ENCODE measurements around the gene ATG2B.

GRCh38 chr14:96407935-96408570 is 44.9 kb upstream of the ATG2B start:
- no peak for TF ChIP-seq CTCF (IDR thresholded peaks at IDR 0.05)
- TF ChIP-seq EZH2 (IDR thresholded peaks at IDR 0.05): no peak
- TF ChIP-seq EZH2phosphoT487 (IDR thresholded peaks at IDR 0.05): no peak

Data from neural progenitor cell (in vitro differentiated cells).